ENCODE data around the gene PCGF1. TPM values are rescaled to one million over a fixed set of nuclear protein-coding genes. Genes with fewer than 3 reads are reported as not detected.

Gene PCGF1
- total and polyA plus RNA-seq, 2 experiments from 2014 or later: 10.9 to 13.4 TPM

GRCh38 chr2:74534411-74534810, 26.9 kb upstream of the PCGF1 start:
- no peak for TF ChIP-seq ZNF114 (CRISPR knock-in tag; IDR thresholded peaks at IDR 0.05)
- TF ChIP-seq EZH2phosphoT487 (IDR thresholded peaks at IDR 0.05; ENCODE audit: unreplicated experiment): no peak
- no peak for TF ChIP-seq NANOG (IDR thresholded peaks at IDR 0.05; ENCODE audit: borderline replicate concordance)
- TF ChIP-seq, protein P1, sequence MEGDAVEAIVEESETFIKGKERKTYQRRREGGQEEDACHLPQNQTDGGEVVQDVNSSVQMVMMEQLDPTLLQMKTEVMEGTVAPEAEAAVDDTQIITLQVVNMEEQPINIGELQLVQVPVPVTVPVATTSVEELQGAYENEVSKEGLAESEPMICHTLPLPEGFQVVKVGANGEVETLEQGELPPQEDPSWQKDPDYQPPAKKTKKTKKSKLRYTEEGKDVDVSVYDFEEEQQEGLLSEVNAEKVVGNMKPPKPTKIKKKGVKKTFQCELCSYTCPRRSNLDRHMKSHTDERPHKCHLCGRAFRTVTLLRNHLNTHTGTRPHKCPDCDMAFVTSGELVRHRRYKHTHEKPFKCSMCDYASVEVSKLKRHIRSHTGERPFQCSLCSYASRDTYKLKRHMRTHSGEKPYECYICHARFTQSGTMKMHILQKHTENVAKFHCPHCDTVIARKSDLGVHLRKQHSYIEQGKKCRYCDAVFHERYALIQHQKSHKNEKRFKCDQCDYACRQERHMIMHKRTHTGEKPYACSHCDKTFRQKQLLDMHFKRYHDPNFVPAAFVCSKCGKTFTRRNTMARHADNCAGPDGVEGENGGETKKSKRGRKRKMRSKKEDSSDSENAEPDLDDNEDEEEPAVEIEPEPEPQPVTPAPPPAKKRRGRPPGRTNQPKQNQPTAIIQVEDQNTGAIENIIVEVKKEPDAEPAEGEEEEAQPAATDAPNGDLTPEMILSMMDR (conservative IDR thresholded peaks at IDR 0.05; ENCODE audit: low read depth in 2 of 2): no peak
- no peak for TF ChIP-seq JUNB (IDR thresholded peaks at IDR 0.05; ENCODE audit: unreplicated experiment)
- no peak for TF ChIP-seq CREB1 (CRISPR knock-in tag; IDR thresholded peaks at IDR 0.05; ENCODE audit: low read depth)
- TF ChIP-seq POLR2AphosphoS5 (IDR thresholded peaks at IDR 0.05; ENCODE audit: low read depth): no peak
- TF ChIP-seq ZNF462 (CRISPR knock-in tag; IDR thresholded peaks at IDR 0.05): no peak
- no peak for TF ChIP-seq ETS1 (IDR thresholded peaks at IDR 0.05)
- TF ChIP-seq ZNF331 (CRISPR knock-in tag; IDR thresholded peaks at IDR 0.05; ENCODE audit: low read depth): no peak
- TF ChIP-seq, protein P2, sequence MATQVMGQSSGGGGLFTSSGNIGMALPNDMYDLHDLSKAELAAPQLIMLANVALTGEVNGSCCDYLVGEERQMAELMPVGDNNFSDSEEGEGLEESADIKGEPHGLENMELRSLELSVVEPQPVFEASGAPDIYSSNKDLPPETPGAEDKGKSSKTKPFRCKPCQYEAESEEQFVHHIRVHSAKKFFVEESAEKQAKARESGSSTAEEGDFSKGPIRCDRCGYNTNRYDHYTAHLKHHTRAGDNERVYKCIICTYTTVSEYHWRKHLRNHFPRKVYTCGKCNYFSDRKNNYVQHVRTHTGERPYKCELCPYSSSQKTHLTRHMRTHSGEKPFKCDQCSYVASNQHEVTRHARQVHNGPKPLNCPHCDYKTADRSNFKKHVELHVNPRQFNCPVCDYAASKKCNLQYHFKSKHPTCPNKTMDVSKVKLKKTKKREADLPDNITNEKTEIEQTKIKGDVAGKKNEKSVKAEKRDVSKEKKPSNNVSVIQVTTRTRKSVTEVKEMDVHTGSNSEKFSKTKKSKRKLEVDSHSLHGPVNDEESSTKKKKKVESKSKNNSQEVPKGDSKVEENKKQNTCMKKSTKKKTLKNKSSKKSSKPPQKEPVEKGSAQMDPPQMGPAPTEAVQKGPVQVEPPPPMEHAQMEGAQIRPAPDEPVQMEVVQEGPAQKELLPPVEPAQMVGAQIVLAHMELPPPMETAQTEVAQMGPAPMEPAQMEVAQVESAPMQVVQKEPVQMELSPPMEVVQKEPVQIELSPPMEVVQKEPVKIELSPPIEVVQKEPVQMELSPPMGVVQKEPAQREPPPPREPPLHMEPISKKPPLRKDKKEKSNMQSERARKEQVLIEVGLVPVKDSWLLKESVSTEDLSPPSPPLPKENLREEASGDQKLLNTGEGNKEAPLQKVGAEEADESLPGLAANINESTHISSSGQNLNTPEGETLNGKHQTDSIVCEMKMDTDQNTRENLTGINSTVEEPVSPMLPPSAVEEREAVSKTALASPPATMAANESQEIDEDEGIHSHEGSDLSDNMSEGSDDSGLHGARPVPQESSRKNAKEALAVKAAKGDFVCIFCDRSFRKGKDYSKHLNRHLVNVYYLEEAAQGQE (IDR thresholded peaks at IDR 0.05; ENCODE audit: unreplicated experiment): no peak
- no peak for TF ChIP-seq STAT1 (IDR thresholded peaks at IDR 0.05; ENCODE audit: unreplicated experiment)
- Mint-ChIP-seq H3K36me3 (ENCODE audit: low read depth) (peaks cover 23% of the 10 kb centered on the region), H3K27me3 (ENCODE audit: insufficient read depth, low read depth, poor library complexity) (peaks cover 2% of the 10 kb centered on the region), H3K27ac (no peak overlapping the region), H3K4me1 (peaks cover 5% of the 10 kb centered on the region), H3K4me3 (no peak overlapping the region), H3K9me3 (no peaks in the 10 kb centered on the region; the same call in 2 of the 3 replicates)
- Histone ChIP-seq H3K27ac (ENCODE audit: low read depth) (no peak overlapping the region), H3K36me3 (ENCODE audit: insufficient read depth) (no peaks in the 10 kb centered on the region), H3K4me3 (no peak overlapping the region), H3K9me2 (ENCODE audit: insufficient read depth) (no peaks in the 10 kb centered on the region), H4K20me1 (replicated peaks; ENCODE audit: insufficient read depth) (no peaks in the 10 kb centered on the region; the same call in 1 of the 2 replicates), H3K79me2 (replicated peaks; ENCODE audit: insufficient read depth) (no peaks in the 10 kb centered on the region), H3K27me3 (ENCODE audit: insufficient read depth) (no peaks in the 10 kb centered on the region), H3K4me1 (ENCODE audit: insufficient read depth) (no peaks in the 10 kb centered on the region; the same call in 1 of the 2 replicates), H2AFZ (no peak overlapping the region), H3F3A (replicated peaks; ENCODE audit: low read depth) (0 out of 2 replicates have a peak, but pooled peaks cover 2% of the 10 kb centered on the region), H3K4me2 (no peak overlapping the region)
- DNase-seq (ENCODE audit: low spot score): no peak
- ATAC-seq: no peak
